ENCODE measurements around the gene DMPK.
A peak's percentile ranks its signal among the peaks of the same experiment; 100 is the strongest.

Gene DMPK, protein sequence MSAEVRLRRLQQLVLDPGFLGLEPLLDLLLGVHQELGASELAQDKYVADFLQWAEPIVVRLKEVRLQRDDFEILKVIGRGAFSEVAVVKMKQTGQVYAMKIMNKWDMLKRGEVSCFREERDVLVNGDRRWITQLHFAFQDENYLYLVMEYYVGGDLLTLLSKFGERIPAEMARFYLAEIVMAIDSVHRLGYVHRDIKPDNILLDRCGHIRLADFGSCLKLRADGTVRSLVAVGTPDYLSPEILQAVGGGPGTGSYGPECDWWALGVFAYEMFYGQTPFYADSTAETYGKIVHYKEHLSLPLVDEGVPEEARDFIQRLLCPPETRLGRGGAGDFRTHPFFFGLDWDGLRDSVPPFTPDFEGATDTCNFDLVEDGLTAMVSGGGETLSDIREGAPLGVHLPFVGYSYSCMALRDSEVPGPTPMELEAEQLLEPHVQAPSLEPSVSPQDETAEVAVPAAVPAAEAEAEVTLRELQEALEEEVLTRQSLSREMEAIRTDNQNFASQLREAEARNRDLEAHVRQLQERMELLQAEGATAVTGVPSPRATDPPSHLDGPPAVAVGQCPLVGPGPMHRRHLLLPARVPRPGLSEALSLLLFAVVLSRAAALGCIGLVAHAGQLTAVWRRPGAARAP

DNA sequence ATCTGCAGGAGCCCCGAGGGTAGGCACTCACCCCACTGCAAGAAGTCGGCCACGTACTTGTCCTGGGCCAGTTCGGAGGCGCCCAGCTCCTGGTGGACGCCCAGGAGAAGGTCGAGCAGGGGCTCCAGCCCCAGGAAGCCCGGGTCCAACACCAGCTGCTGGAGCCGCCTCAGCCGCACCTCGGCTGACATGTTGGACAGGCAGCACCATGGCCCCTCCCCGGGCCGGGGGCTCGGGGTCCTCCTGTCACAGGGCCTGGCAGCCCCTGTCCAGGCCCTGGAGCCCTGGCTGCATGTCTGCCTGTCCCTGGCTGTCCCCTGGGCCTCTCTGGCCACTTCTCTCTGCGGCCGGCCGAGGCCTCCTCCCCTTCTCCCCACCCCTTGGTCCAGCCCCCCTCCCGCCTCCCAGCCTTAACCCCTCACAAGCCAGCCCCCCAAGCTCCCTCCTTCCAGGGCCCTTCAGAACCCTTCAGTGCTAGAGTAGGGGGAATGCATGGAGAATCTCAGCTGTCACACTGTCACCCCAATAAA lies at the start of gene DMPK:
Gene DMPK (minus strand): TSS at position 329 of the 530 bp plus-strand sequence. CDS start 138 bp downstream, at position 191.
- DNase-seq (ENCODE audit: low spot score): no peak

DNA sequence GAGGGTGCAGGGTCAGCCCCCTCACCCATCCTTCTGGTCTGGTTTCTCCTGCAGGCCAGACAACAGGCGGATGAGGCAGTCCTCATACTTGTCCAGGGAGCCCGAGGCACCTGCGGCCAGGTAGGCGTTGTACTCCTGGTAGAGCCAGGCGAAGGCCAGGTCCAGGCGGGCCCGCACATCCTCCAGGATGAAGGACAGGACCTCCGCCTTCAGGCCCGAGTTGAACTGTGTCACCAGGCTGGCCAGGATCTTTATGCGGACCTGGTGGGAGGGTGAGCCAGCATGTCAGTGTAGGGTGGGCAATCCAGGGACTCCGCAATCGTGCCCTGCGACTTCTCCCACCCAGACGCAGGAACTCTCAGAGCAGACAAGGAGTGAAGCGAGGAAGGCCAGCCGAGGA lies 46.7 kb upstream of the DMPK start:
- no peak for DNase-seq (ENCODE audit: low spot score)

DNA sequence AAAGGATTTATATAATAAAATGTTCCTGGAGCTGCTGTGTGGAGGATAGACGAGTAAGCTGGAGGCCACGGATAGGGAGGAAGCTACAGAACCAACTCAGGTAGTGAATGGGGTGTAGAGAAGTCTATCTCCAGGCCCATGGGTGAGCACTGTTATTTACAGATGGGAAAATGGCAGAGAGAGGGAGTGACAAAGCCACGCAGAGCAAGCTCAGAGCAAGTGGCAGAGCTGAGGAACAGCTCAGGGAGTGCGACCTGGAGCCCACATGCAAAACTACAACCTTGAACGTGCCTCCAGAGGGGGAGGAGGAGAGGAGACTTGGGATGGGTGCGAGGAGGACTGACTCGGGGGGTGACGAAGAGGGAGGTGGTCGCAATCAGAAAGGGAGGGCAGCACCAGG lies 46.2 kb upstream of the DMPK start:
- DNase-seq (ENCODE audit: low spot score): no peak

DNA sequence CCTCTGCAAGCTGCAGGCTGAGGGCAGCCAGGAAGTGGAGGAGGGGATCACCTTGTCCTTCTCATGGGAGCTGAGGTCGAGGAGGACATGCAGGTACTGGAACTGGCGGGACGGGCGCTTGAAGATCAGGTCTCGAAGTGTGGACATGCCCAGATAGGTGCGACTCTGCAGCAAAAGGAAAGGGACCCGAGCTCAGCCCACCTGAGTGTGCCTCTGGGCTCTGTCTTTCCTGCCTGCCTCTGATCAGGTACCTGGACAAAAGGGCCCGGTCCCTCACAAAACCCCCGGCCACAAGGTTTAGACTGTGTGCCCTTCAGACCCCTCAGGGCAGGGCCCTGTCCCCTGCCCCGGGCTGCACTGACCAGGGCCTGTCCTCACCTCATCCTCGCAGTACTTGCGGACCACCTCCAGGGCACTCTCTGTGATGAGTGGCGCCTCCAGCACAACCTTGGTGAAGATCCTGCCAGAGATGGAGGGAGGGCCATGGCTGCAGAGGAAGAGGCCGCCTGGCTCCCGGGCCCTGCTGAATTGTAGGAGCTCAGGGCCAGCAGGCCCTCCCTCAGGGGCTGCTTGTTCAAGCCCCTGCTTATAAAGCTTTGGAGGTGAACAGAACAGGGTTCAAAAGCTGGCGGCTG lies 45.3 kb upstream of the DMPK start:
- DNase-seq (ENCODE audit: low spot score): no peak

DNA sequence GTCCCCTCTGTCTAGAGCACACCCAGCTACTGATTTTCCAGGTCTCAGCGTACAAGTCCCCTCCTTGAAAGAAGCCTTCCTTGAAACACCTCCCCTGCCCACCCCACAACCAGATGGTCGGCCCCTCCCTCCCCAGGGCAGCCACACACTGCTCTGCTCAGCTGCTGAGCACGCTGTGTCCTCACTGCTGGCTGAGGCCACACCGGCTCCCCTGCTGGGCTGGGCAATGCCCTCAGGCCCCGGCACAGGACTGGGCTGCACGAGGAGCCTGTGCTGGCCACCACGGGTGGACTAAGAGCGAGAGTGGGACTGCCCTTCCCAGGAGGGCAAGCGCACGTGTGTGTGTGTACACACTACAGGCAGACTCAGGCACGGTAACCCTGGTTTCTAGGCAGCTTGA lies 44.6 kb upstream of the DMPK start:
- no peak for DNase-seq (ENCODE audit: low spot score)

DNA sequence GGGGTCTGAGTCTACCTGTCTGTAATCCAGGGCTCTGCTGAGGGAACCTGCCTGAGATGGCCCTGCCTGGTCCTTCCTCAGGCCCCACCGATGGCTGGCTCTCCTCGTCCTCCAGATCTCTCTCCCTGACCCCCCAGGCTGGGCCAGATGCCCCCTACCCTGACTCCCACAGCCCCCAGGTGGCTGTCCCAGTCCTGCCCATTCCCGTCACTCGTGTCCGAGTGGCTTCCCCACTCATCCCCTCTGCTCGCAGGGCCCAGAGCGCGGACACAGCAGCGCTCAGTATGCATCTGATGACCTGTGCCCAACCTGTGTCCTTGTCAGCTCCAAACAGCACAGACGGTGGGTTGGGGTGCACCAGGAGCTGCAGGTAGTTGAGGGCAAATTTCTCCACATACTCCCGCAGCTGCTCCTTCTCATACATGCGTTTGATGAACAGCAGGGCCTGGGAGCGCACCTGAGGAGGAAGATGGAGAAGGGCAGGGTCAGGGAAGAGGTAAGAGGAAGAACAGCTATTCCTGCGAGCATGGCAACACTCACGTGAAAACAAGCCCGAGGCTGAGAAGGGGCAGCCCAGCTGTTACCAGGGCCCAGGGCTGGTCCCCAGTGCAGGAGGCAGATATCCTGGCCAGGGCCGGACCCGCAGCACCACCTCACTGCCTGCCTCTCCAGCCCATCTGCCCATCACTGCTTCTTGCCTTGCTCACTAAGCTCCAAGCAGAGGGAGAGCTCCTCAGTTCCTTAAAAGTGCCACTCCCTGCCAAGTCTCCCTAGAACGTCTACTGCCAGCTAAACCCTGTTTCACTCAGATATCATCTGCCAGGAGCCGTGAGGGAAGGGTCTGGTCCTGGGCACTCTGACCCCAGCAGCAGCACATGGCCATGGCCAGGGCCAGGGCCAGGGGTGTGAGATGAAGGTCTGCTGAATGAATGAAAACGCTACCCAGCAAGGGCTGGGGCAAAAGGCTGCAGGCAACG lies 43.9 kb upstream of the DMPK start:
- no peak for DNase-seq (ENCODE audit: low spot score)

DNA sequence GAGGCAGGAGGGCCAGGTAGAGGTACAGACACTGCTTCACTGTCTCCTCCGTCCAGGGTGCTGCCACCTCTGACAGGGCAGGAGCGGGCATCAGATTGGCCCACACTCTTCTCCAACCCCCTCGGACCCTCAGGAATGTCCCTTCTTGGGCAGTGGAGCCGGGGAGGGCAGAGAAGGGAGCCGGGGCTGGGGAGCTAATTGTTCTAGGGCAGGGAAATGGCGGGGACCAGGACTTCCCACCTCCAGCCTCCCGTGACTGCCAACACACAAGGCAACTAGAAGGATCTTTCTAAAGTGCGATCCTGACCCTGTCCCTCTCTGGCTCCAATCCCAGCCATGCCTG lies 42.9 kb upstream of the DMPK start:
- no peak for DNase-seq (ENCODE audit: low spot score)

DNA sequence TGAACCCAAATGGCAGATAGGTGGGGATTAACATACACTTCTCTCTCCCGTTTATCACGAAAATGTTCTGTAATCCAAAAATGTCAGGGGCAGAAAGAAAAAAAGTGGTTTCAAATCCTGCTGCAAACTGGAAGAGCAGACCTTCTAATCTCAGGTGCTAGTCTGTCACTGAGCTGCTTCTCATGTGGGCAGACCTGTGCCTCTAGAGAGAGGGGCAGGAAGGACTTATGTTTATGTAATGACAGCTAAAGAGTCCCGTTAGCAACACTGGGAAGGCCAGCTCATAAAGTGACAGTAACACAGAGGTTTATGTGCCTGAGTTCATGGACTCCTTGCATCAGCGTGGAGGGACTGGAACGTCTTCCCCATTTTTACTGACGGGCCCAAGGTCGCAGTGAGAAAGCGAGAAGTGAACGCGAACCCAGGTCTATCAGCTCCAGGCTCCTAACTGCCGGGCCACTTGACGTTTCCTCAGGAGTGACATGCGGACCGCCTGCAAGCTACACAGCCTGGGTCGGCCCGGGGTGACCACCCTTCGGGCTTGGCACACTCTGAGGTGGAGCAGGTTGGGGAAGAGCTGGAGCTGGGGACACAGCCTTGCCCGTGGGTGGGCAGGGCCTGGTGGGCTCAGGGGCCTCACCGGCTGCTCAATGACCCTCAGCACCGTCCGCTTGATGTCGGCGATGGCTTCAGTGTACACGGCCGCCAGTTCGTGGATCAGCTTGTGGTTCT lies 42.4 kb upstream of the DMPK start:
- DNase-seq (ENCODE audit: low spot score): no peak

DNA sequence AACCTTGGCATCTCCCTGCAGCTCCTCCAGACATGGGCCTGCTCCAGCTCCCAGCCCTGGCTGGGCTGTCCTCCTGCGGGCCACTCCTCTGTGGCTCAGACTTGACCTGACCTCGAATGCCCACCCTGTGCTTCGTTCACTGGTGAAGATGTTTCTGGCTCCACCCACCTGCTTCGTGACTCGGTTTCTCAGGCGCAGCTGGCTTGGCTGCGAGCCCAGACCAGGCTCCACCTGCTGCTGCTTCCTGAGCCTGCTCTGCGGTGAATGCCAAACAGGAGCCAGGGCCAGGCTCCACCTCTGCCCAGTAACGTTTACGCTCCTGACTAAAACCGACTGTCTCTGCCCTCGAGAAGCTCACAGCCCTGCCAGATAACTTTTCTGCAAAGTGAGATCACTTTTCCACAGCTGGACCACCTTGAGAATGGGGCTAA lies 41.8 kb upstream of the DMPK start:
- DNase-seq (ENCODE audit: low spot score): no peak

DNA sequence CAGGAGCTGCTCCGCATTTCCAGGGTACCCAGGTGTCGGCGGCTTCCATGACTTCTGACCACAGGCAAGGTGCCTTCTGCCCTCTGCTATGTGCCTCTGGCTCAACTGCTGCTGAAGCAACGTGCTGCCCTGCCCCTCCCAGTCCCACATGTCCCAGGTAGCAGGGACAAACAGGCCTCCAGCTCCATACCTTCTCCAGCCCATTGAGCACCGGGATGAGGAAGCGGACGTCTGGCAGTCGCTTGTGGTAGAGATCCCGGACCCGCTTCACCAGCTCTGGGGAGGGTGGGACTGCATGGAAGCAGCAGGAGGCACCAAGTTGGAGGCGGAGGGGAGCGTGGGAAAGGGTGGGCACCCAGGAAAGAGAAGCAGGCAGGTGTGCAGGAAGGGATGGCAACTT lies 40.9 kb upstream of the DMPK start:
- no peak for DNase-seq (ENCODE audit: low spot score)

DNA sequence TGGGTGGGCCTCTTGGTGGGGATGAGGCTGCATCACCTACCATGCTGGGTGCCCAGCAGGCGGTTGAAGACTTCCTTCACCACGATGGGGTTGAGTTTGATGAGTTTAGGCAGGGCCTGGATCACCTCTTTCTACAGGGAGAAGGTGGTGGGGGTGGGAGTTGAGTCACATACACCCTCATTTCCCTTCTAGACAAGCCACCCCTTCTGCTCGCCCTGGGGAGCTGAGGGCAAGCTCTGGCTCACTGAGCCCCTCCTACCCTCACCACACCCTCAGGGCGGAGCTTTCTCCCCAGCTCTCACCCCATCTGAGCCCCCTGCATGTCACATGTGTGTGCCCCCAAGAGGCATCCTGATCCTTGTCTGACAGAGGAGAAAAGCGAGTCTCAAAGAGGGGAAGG lies 40.4 kb upstream of the DMPK start:
- no peak for DNase-seq (ENCODE audit: low spot score)

DNA sequence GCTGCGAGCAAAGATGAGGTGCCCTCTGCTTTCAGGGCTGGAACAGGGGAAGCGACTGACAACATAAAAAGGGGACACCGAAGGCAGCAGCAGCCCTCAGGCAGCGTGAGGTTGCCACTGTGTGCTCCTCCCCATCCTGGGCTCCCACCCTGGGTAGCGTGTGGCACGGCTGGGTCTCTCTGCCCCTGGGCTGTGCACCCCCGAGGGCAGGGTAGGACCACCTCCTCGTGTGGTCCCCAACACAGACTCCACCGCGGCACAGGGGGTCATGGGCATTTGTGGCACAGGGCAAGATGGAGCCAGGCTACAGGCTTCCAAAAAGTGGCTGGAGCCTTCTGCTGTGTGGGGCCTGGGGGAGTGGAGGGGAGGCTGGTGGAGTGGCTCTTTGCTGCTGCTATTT lies 39.3 kb upstream of the DMPK start:
- DNase-seq (ENCODE audit: low spot score): no peak

DNA sequence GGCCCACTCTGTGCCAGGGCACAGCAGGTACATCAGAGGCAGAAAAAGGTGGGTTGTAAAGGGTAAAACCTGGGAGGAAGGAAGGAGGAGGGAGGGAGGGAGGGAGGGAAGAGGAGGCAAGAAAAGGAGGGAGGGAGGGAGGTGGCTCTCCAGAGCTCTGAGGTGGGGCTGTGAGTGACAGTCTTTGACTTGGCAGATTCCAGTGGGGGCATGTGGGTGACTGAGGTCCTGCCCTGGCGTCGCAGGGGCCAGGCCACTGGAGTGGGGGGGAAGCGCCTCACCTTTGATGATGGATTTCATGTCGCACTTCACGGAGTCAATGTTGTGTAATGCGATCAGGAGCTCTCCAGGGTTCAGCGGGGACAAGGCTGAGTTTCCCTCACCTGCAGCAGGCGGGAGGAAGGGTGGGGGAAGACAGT lies 38.8 kb upstream of the DMPK start:
- no peak for DNase-seq (ENCODE audit: low spot score)

DNA sequence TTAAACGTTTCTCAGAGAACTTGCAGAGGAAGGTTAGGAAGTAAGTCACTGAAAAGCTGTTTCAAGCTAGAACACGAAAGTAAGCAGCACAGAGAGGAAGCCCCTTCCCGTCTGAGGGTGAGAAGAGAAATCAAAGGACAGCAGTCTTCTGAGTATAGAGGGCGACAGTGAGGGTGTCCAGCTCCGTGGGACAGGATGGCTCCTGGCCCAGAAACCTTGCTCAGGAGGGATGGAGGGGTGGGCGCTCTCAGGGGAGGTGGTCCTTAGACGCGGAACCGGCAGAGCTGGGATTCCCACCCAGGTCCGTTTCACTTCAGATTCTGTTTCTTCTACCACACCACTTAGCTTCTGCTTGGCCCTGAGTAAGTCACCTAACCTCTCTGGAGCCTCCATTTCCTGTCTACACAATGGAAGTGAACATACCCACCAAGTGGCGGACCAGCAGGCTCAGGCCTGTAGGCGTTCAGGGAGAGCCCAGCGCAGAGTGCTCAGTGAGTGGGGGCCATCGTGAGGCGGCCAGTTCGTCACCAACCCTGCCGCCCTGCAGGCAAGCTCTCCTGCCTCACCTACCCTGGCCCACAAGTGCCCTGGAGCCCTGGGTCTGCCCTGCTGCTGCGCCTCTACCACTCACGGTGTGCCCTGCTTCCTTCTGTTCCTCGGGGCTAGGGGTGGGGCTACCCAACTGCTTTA lies 38.3 kb upstream of the DMPK start:
- DNase-seq (ENCODE audit: low spot score): no peak

DNA sequence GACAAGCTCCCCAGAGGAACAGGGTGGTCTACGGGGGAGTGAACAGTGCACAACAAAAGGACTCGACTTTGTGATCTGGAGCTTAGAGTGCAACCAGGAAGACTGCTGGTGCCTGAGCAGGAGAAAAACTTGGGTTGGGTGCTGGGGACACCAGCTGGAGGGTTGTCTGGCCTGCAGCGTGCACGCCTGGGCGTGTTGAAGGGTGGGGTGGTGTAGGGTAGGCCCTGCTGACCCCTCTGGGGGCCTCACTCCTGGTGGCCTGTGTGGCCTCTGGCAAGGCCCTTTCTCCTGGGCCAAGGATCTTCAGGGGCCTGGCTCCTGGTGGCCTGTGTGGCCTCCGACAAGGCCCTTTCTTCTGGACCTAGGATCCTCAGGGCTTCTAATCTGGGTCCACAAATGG lies 37.5 kb upstream of the DMPK start:
- no peak for DNase-seq (ENCODE audit: low spot score)

DNA sequence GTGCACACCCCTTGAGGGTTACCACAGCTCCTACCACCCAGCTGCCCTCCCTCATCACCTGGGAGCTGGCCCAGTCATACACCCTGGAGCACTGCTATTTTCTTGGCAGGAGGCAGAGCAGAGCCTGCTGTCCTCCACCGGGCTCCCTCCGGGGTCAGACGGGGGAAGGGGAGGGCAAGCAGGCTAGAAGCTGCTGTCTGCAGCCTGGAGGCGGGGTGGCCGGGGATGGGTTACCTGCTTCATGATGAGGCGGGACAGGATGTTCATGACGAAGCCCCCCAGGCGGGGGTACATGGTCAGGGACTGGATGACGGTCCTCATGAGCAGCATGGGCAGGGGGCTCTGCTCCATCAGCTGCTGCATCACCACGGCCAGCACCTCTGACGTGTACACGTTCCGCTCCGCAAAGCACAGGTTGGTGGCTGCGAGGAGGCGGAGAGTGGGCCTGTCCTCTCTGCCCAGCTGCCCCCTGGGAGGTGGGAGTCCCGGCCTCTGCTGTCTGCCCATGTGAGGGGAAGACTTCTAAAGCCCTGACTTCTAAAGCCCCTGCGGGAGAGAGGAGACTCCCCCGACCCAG lies 35.5 kb upstream of the DMPK start:
- DNase-seq (ENCODE audit: low spot score): no peak

DNA sequence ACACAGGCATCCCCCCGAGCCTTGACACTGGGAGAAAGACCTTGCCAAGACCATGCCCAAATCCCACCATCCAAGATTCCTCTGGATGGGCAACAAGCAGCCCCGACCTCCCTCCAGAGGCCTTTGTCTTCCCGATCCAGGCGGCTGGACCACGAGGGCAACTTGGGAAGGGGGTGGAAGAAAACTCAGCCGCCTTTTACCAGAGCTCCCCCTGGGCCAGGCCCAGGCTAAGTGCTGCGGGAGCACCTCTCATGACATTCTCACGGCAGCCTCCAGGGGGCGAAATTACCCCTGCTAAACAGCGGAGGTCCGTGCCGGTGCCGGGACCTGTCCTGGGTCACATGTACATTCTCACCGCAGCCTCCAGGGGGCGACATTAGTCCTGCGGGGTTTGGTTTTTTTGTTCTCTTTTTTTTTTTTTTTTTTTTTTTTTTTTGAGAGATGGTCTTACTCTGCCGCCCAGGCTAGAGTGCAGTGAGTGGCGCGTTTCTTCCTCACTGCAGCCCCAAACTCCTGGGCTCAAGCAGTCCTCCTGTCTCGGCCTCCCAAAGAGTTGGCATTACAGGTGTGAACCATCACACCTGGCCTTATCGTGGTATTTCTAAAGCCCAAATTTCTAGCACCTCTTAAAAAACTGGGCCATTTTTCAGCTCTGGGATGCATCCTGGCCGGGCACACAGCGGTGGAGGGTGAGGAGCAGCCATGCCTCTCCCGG lies 34.9 kb upstream of the DMPK start:
- peak; percentile 98 for DNase-seq (ENCODE audit: low spot score)

DNA sequence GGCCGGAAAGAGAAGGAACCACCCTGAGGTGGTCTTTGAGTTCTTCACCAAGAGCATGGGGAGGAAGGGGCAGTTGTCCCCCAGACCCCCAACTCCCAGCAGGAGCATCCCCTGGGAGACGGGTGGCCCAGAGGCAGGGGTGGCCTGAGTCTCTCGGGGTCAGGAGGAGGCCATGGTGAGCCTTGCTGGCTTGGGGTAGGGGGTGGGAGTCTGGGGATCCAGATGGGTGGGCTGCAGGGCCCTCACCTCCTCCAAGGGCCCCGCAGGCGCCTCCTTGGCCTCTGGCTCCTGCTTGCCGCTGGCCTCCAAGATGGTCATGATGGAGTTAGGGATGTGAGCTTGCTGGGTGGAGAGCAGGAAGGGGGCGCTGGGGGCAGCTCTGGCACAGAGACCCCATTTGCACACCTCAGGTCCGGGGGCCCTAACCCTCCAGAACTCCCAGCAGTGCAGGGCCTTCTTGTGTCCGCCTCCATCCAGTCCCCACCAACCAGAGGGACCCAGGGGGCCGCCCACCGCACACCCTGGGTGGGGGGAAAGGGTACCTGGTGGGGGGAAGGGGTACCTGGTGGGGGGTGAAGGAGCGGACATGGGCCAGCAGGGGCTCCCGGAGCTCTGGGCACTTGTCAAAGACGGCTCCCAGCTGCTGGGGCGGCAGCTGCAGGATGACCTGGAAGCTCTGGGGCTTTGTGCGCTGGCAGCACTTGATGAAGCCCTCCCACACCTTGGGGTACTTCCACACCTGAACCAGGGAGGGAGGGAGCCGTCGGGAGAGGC lies 34.1 kb upstream of the DMPK start:
- DNase-seq (ENCODE audit: low spot score): no peak
